Fibroblast of villous mesenchyme (primary cell): ENCODE data around the gene TRPV5. TPM values are rescaled to one million over a fixed set of nuclear protein-coding genes. Genes with fewer than 3 reads are reported as not detected.

ENCODE experiments used
- DNase-seq: peaks from one replicate; pipeline ENCODE4 v3.0.0-alpha.2; 2010; ENCODE audit warnings: low read depth
- H3K4me3 ChIP-seq: 2 replicates; pipeline ENCODE4 v1.5.1; 2011; ENCODE audit warnings: low read depth, mild to moderate bottlenecking, low read length
- total RNA-seq: library from RNA; depleted of rRNA; stranded (reverse); fragments of >200 nt; gene quantifications from 2 replicates; pipeline ENCODE4 v1.2.3, GENCODE V29; 2012
- TF ChIP-seq, protein P1 (sequence below): IDR thresholded peaks from 2 replicates; pipeline ENCODE4 v1.5.1; 2012; ENCODE audit warnings: low read depth, mild to moderate bottlenecking, low read length; ENCODE audit not compliant: insufficient read depth

TRPV5 gene
- total RNA-seq, 1 donor: not detected

DNA sequence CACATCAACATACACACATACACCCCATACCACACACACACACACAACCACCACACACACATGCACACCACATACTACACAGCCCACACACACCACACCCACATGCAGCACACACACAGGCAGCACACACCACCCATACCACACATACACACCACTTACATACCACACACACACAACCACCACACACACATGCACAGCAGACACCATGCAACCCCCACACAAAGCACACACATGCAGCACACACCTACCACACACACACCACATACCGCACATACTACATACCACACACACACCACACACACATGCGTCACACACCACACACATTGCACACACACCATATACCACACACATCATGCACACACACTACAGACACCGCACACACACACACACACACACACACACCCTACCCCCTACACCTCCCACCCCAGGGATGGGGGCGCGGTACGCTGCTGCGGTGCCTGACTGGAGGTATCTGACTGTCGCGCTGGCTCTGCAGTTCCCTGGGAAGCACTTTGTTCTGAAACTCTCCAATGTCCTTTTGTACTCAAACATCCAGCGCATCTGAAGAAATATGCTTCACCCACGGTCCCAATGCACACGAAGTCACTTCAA is 42.6 kb downstream of the TRPV5 start:
- TF ChIP-seq, protein P1, sequence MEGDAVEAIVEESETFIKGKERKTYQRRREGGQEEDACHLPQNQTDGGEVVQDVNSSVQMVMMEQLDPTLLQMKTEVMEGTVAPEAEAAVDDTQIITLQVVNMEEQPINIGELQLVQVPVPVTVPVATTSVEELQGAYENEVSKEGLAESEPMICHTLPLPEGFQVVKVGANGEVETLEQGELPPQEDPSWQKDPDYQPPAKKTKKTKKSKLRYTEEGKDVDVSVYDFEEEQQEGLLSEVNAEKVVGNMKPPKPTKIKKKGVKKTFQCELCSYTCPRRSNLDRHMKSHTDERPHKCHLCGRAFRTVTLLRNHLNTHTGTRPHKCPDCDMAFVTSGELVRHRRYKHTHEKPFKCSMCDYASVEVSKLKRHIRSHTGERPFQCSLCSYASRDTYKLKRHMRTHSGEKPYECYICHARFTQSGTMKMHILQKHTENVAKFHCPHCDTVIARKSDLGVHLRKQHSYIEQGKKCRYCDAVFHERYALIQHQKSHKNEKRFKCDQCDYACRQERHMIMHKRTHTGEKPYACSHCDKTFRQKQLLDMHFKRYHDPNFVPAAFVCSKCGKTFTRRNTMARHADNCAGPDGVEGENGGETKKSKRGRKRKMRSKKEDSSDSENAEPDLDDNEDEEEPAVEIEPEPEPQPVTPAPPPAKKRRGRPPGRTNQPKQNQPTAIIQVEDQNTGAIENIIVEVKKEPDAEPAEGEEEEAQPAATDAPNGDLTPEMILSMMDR: no peak

DNA sequence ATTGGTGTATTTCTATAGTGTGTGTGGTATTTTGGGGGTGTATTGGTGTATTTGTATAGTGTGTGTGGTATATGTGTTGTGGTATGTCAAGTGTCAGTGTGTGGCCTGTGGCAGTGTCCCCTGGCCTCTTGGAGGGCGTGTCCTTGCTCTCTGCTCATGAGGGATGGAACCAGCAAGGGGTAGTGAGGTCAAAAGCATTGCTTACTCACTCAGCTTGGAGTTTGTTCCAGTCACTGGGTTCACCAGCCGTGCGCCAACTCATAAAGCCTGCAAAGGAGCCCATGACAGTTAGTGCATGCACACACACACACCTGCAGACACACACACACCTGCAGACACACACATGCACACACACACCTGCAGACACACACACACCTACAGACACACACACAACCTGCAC is 43.7 kb downstream of the TRPV5 start:
- no peak for DNase-seq
- TF ChIP-seq, protein P1: no peak
- H3K4me3 ChIP-seq: no peak overlapping the region

More for the DNA sequence above, 42.6 kb downstream of the TRPV5 start:
- DNase-seq: no peak
- no peak overlapping the region for H3K4me3 ChIP-seq

DNA sequence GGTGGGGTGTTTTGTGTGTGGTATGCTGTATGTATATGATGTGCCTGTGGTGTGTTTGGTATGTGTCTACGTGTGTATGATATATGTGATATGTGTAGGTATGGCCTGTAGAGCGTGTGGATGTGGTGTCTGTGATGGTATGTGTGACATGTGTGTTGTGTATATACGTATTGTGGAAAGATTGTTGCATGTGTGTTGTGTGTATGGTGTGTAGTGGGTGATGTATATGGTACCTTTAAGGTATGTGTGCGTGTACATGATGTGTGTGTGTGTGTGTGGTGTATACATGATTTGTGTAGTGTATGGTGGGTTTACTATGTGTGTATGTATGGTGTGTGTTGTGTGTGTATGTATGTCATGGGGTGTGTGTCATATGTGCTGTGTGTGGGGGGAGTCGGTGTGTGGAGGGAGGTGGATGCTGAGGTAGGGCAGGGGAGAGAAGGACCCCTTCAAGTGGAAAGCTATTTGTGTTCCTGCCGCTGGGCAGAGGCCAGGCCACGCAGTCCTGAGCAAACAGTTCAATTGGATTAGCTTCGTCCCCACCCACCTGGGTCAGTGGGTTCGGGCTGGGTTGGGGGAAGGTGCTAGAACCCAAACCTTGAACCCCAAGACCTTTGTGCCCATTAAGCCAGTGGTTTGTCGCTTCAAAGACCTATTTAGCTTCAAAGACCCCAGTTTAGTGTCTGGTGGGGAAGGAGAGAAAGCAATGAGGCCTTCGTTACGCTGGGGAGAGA is 46.1 kb downstream of the TRPV5 start:
- H3K4me3 ChIP-seq: no peak overlapping the region
- TF ChIP-seq, protein P1: no peak
- no peak for DNase-seq

DNA sequence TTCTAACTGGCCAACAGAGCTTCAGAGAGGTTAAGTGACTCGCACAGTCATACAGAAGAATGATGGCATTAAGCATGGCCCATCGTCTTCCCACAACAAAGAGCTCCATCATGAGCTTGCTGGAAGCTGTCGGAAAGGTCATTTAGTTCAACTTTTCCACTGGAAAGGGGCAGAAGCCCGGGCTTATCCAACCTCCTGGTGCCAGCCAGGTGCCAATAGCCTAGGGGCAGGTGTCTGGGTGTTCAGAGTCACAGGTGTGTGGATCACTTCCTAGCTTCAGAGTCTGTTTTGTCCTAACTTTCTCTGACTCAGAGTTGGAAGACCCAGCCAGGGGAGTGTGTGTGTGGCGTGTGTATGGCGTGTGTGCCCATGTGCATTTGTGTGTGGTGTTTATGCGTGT is 46.7 kb downstream of the TRPV5 start:
- DNase-seq: no peak
- H3K4me3 ChIP-seq: no peak overlapping the region
- TF ChIP-seq, protein P1: no peak

DNA sequence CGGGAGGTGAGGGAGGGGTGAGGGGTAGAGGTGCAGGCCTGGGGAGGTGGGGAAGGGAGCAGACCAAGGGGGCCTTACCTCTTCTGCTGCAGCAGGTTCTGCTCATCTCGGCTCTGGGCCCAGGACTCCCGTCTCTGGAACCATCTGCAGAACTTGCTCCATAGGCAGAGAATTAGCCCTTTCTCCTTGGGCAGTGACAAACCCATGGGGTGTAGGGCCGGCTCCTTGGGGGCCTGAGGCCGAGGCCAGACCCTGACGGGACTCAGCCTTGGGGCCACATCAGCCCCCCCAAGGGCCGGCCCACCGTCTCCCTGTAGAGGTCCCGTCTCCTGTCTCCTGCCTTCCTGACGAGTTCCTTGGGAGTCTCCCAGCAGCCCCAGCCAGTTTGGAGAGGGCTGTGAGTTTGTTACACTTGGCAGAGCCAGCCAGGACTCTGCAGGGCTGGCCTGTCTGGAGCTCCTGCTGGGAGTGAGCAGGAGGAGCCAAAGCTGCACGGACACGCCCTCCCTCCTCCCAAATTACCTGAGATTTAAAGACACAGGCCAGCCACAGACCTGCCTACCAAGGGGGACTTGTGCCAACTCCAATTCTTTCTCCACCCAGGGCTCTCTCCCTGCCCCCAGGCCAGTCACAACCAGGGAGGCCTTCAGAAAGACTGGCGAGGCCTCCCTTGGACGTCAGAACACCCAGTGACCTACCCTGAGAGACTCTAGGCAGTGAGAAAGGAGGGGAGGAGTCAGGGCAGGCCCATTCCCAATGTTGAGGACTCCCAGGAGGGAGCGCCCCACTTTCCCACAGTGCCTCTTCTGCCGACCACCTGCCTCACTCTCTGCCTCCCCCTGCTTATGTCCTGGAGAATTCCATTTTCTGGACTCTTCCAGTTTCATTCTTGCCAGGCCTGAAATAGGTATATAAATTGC is 48.0 kb downstream of the TRPV5 start, which contains the start of gene TRPV6:
TRPV6 (minus strand) TSS at position 435 of the 920 bp plus-strand sequence.
- H3K4me3 ChIP-seq: no peak within 1 kb of the TSS
- TF ChIP-seq, protein P1: no peak
- DNase-seq: no peak

DNA sequence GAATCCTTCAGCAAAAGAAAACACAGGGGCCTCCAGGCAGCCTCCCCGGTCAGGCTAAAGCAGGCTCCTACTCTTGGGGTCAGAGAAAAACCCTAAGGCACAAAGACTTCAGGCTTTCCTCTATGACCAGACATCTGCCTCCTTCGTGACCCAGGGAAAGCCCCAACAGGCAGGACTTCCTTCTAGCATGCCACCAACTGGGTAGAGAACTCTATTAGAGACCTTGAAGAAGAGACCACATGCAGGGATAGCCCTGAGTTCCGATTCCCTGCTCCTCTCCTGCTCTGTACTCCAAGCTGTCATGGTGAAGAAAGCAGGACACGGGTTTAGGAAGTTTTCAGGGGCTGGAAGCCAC is 49.3 kb downstream of the TRPV5 start:
- no peak for DNase-seq
- no peak overlapping the region for H3K4me3 ChIP-seq
- TF ChIP-seq, protein P1: no peak
